Keratinocyte (primary cell): ENCODE data around the gene CASP10. TPM values are rescaled to one million over a fixed set of nuclear protein-coding genes. Genes with fewer than 3 reads are reported as not detected.

ENCODE experiments used
- DNase-seq: peaks from one replicate; pipeline ENCODE4 v3.0.0-alpha.2; 2011; ENCODE audit warnings: low read depth, missing footprints, low spot score
- FAIRE-seq: peaks from 2 replicates; lab custom pipeline; 2011; peaks lifted over from hg19 to GRCh38; lab: Jason Lieb, UNC
- H2AFZ ChIP-seq: 2 replicates; pipeline ENCODE4 v1.6.0; 2012; ENCODE audit warnings: low read length, control low read depth, inconsistent platforms; ENCODE audit not compliant: control insufficient read depth
- H3K27ac ChIP-seq: 2 replicates; pipeline ENCODE4 v1.5.1; 2011; ENCODE audit warnings: low read length; ENCODE audit not compliant: control insufficient read depth, insufficient read depth
- H3K27me3 ChIP-seq: 3 replicates; pipeline ENCODE4 v1.6.0; 2011; ENCODE audit warnings: low read length; ENCODE audit not compliant: control insufficient read depth, insufficient read depth; ENCODE audit errors: extremely low read depth
- H3K36me3 ChIP-seq, 2 experiments: 2 replicates in 1 of 2; 3 replicates in 1 of 2; pipeline ENCODE4 v1.5.1; 2011; ENCODE audit warnings: low read length in 2 of 2, mild to moderate bottlenecking in 1 of 2; ENCODE audit not compliant: control insufficient read depth in 2 of 2, insufficient read depth in 2 of 2; ENCODE audit errors: extremely low read depth in 1 of 2
- H3K4me1 ChIP-seq: 3 replicates; pipeline ENCODE4 v1.5.1; 2011; ENCODE audit warnings: low read length; ENCODE audit not compliant: control insufficient read depth, insufficient read depth; ENCODE audit errors: extremely low read depth
- H3K4me2 ChIP-seq: 3 replicates; pipeline ENCODE4 v1.6.0; 2011; ENCODE audit warnings: low read depth, low read length; ENCODE audit not compliant: control insufficient read depth, insufficient read depth; ENCODE audit errors: extremely low read depth
- H3K4me3 ChIP-seq, 3 experiments: fragments of 200-600 bp in 1 of 3; sonication (generic) in 1 of 3; 2 replicates in 2 of 3; 3 replicates in 1 of 3; pipeline ENCODE4 v1.5.1; 2011 to 2016; ENCODE audit warnings: low read length in 3 of 3, mild to moderate bottlenecking in 3 of 3, control low read depth in 2 of 3, inconsistent platforms in 1 of 3, low read depth in 1 of 3, mixed read lengths in 1 of 3, mixed run types in 1 of 3, moderate library complexity in 1 of 3; ENCODE audit not compliant: control insufficient read depth in 2 of 3, insufficient read depth in 2 of 3; ENCODE audit errors: extremely low read depth in 1 of 3
- H3K79me2 ChIP-seq: 2 replicates; pipeline ENCODE4 v1.6.0; 2012; ENCODE audit warnings: low read length; ENCODE audit not compliant: control insufficient read depth, insufficient read depth
- H3K9ac ChIP-seq: 3 replicates; pipeline ENCODE4 v1.6.0; 2011; ENCODE audit warnings: low read length; ENCODE audit not compliant: control insufficient read depth, insufficient read depth; ENCODE audit errors: extremely low read depth
- H3K9me1 ChIP-seq: 3 replicates; pipeline ENCODE4 v1.6.0; 2011; ENCODE audit warnings: low read length; ENCODE audit not compliant: control insufficient read depth, insufficient read depth; ENCODE audit errors: extremely low read depth
- H3K9me3 ChIP-seq: 2 replicates; pipeline ENCODE4 v1.5.1; 2012; ENCODE audit warnings: low read depth, low read length; ENCODE audit not compliant: control insufficient read depth
- H4K20me1 ChIP-seq: 3 replicates; pipeline ENCODE4 v1.6.0; 2011; ENCODE audit warnings: low read length; ENCODE audit not compliant: control insufficient read depth, insufficient read depth; ENCODE audit errors: extremely low read depth
- CTCF ChIP-seq, 3 experiments: IDR thresholded peaks in 1 of 3; conservative IDR thresholded peaks in 1 of 3; optimal IDR thresholded peaks in 1 of 3; 2 replicates in 2 of 3; 3 replicates in 1 of 3; pipeline versions ENCODE3 to v1.5.1; 2011; ENCODE audit warnings: low read length in 3 of 3, mild to moderate bottlenecking in 3 of 3, moderate library complexity in 2 of 3, control low read depth in 1 of 3, inconsistent platforms in 1 of 3; ENCODE audit not compliant: insufficient read depth in 2 of 3; ENCODE audit errors: extremely low read depth in 1 of 3
- EZH2 ChIP-seq: IDR thresholded peaks from one replicate; pipeline ENCODE4 v1.6.1; 2012; ENCODE audit warnings: inconsistent platforms, mild to moderate bottlenecking, low read length, moderate library complexity
- dilution Hi-C: fragments of 300-500 bp; cut with MboI; formaldehyde crosslinking; loops from one replicate; pipeline ENCODE4 v1.7.0; 2020; ENCODE audit warnings: low sequenced_read_pairs; ENCODE audit not compliant: extremely low pct_ligation_motif_present
- polyA plus RNA-seq, 5 experiments: library from polyadenylated mRNA; depleted of rRNA in 3 of 5; stranded (reverse) in 3 of 5; stranded (forward) in 1 of 5; unstranded in 1 of 5; fragments of >200 nt; gene quantifications; 1 replicate in 1 of 5; 2 replicates in 3 of 5; 3 replicates in 1 of 5; pipeline versions ENCODE4 v1.2.1 to v1.2.3, GENCODE V29; 2011 to 2012; ENCODE audit warnings: missing spikeins in 2 of 5, low read depth in 1 of 5, low replicate concordance in 1 of 5

Gene CASP10
- polyA plus RNA-seq, 1 donor (not counting 4 experiments of a cell fraction or from before 2014, with no cell fraction given), result 7.1 TPM

GRCh38 chr2:201270293-201271001, 87.5 kb downstream of the CASP10 start:
- TF ChIP-seq EZH2 (no peak), CTCF (optimal IDR thresholded peaks at IDR 0.05 in 1 of 3, IDR thresholded peaks at IDR 0.05 in 1 of 3, conservative IDR thresholded peaks at IDR 0.05 in 1 of 3; ENCODE audit: extremely low read depth in 1 of 3, insufficient read depth in 2 of 3, low read length in 3 of 3) (no peak)
- no peak overlapping the region for H3K27ac ChIP-seq
- dilution Hi-C loops, result no loop called here
- H3K9ac ChIP-seq, result no peak overlapping the region
- no peak overlapping the region for H2AFZ ChIP-seq
- H3K9me3 ChIP-seq, result no peaks in the 10 kb centered on the region
- H3K36me3 ChIP-seq, result peaks cover 11 to 26% of the 10 kb centered on the region in 2 experiments
- no peaks in the 10 kb centered on the region for H3K9me1 ChIP-seq
- no peaks in the 10 kb centered on the region for H3K4me1 ChIP-seq
- H4K20me1 ChIP-seq, result no peaks in the 10 kb centered on the region
- FAIRE-seq (no peak), DNase-seq (no peak)
- H3K4me2 ChIP-seq, result no peak overlapping the region
- no peaks in the 10 kb centered on the region for H3K79me2 ChIP-seq
- no peaks in the 10 kb centered on the region for H3K27me3 ChIP-seq
- no peak overlapping the region for H3K4me3 ChIP-seq

GRCh38 chr2:201271917-201272316, 89.0 kb downstream of the CASP10 start:
- Histone ChIP-seq H3K27me3 (no peaks in the 10 kb centered on the region), H3K79me2 (no peaks in the 10 kb centered on the region), H3K9ac (no peak overlapping the region), H3K9me3 (no peaks in the 10 kb centered on the region), H3K27ac (no peak overlapping the region), H3K4me2 (no peak overlapping the region), H3K4me1 (no peaks in the 10 kb centered on the region), H3K4me3 (no peak overlapping the region), H3K36me3 (peaks cover 17 to 22% of the 10 kb centered on the region in 2 experiments), H4K20me1 (no peaks in the 10 kb centered on the region), H2AFZ (no peak overlapping the region), H3K9me1 (no peaks in the 10 kb centered on the region)
- DNase-seq (no peak), FAIRE-seq (no peak)
- TF ChIP-seq CTCF (optimal IDR thresholded peaks at IDR 0.05 in 1 of 3, IDR thresholded peaks at IDR 0.05 in 1 of 3, conservative IDR thresholded peaks at IDR 0.05 in 1 of 3; ENCODE audit: extremely low read depth in 1 of 3, insufficient read depth in 2 of 3, low read length in 3 of 3) (no peak), EZH2 (no peak)
- dilution Hi-C loops, result no loop called here
